GM18951 (cell line): ENCODE measurements around the gene CARD14.

Source experiments
- POLR2A ChIP-seq: IDR thresholded peaks from 4 replicates; pipeline ENCODE4 v1.6.1; 2011; ENCODE audit warnings: mild to moderate bottlenecking; ENCODE audit not compliant: insufficient read length, insufficient read depth; ENCODE audit errors: extremely low read depth
- in situ Hi-C: fragments of 300-500 bp; cut with MboI; formaldehyde crosslinking; loops from one replicate; pipeline ENCODE4 v1.12.0; 2022; ENCODE audit warnings: low sequenced_read_pairs, mixed read lengths, inconsistent platforms; ENCODE audit not compliant: unreplicated experiment

Gene CARD14

DNA sequence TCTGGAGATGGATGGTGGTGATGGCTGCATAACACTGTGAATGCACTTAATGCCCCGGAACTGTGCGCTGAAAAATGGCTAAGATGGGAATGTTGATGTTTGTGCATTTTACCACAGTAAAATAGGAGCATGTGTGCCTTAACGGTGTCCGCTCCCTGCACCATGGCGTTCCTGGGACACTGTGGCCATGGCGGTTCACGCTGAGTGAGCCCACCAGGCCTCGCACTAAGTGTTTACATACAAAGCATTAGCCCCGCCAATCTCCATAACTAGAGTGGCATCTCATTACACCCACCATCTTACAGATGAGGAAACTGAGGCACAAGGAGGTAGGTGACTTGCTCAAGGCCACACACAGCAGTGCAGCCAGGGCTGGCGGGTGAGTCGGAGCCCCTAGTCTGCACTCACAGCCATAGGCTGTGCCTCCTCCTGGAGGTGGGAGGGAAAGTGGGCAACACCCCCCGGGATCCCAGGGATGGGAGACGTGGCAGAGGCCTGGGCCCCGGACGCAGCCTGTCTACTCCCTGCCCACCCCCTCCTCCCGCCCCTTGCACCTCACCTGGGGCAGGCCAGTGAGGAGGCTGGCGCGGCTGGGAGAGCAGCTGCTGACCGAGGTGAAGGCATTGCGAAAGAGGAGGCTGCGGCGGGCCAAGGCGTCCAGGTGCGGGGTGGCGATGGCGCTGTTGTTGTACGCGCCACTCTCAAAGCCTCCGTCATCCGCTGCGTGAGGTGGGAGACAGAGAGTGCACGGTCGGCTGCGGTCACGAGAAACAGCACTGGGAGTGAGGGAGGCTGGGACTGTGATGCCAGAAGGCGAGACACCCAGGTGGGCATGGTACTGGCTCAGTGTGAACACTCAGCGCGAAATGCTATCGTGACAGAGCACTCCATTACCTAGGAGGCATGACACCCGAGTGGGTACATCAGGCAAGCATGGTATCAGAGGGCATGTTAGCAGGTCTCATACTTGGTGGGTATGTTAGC is 46.9 kb downstream of the CARD14 start:
- no peak for TF ChIP-seq POLR2A
- in situ Hi-C loops = no loop called here

DNA sequence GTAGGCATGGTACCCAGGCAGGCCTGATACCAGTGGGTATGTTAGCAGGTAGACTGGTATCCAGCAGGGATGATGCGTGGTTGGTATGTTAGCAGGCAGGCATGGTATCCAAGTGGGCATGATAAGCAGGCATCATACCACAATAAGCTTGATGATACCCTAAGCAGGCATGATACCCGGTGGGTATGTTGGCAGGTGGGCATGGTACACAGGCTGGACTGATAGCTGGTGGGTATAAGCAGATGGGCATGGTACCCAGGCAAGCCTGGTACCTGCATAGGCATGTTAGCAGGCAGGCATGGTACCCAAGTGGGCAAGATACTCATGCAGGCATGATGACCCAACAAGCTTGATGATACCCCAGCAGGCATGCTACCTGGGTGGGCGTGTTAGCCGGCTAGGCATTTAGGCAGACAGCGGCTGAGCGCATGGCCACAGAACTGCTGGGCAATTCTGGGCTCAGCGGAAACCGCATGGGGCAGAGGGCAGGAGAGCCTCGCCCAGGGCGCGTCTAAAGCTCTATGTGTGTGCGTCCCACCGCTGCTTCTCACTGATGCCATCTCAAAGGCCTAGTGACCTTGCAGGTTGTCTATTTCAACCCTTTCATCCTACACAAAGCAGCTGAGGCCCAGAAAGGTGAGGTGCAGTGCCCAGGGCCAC is 48.0 kb downstream of the CARD14 start:
- TF ChIP-seq POLR2A = no peak
- in situ Hi-C loops = no loop called here

DNA sequence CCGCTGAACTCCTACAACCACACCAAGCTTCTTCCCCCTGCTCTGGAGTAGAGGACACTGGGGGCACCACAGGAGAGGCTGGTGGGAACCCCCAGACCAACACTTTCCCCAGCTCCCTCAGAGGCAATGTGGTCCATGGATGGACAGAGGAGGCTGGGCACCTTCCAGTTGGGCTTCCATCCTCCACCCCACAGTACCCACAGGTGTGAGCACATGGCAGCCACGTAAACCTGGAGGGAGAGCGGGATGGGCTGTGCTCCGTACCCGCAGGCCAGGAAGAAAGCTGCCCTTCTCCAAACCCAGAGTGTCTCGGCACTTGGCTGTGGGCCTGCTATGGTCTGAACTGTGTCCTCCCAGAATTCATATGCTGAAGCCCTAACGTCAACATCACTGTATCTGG is 48.6 kb downstream of the CARD14 start:
- in situ Hi-C loops = no loop called here
- no peak for TF ChIP-seq POLR2A

DNA sequence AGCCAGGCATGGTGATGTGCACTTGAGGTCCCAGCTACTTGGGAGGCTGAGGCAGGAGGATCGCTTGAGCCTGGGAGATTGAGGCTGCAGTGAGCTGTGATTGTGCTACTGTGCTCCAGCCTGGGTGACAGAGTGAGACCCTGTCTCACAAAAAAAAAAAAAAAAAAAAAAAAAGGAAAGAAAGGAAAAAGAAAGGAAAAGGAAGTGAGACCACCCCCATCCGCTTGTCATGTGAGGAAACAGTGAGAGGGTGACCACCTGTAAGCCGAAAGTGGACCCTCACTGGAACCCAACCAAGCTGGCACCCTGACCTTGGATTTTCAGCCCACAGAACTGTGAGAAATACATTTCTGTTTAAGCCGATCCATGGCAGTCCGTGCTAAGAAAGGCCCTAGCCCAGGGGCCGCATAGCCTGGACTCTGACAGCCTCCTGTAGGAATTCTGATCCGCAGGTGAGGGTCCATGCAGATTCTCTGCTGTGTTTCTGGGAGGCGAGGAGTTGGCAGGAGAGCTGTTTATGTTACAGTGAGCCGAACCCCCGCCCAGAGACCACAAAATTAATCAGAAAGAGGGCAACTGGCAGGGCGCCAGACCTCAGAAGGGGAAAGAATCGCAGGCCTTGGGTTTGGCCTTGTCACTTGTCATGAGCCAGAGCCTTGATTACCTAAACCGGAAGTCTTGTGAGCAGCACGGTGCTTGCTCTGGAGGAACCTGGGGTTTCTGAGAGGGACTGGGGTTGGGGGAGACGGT is 49.4 kb downstream of the CARD14 start:
- no peak for TF ChIP-seq POLR2A
- in situ Hi-C loops = no loop called here

GRCh38 chr17:80219763-80220053 is 49.9 kb downstream of the CARD14 start:
- no peak for TF ChIP-seq POLR2A
- in situ Hi-C loops = no loop called here

GRCh38 chr17:80220054-80220735 is 50.4 kb downstream of the CARD14 start, which contains the start of the genes SGSH and SLC26A11:
SGSH (minus strand) TSS chr17:80220333; CDS start chr17:80220313, 20 bp downstream.
SLC26A11 (plus strand) TSS chr17:80220427; CDS start chr17:80221561, 1,134 bp downstream.
- in situ Hi-C loops = no loop called here
- TF ChIP-seq POLR2A = peak; percentile 51

- in situ Hi-C loops = no loop called here
These were observed 50.9 kb downstream of the CARD14 start for GRCh38 chr17:80220736-80221215.

DNA sequence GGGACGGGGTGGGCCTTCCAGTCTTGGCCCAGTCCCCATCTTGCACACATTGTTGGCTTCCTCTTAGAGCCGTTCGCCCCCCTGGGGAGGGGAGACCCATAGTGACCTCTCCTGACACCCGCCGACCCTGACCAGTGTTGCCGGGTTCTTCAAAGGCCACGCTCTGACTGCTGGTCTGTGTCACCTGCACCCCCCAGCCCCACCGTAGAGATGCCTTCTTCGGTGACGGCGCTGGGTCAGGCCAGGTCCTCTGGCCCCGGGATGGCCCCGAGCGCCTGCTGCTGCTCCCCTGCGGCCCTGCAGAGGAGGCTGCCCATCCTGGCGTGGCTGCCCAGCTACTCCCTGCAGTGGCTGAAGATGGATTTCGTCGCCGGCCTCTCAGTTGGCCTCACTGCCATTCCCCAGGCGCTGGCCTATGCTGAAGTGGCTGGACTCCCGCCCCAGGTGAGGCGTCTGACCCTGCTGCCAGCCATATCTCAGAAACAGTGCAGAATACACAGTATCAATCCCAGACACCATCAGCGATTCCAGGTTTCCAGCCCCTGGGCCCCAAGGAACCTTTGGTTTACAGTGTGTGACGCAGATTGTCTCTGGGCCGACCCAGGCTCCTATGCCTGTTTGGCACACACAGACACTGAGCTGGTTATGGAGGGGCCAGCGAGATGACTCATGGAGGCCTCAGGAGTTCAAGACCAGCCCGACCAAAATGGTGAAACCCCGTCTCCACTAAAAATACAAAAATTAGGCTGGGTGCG is 51.7 kb downstream of the CARD14 start:
- no peak for TF ChIP-seq POLR2A
- in situ Hi-C loops = no loop called here

More at GRCh38 chr17:80220736-80221215, 50.9 kb downstream of the CARD14 start:
- TF ChIP-seq POLR2A = no peak

- TF ChIP-seq POLR2A = no peak
- in situ Hi-C loops = no loop called here
These were observed 52.7 kb downstream of the CARD14 start for GRCh38 chr17:80222376-80223141.

- no peak for TF ChIP-seq POLR2A
- in situ Hi-C loops = no loop called here
These were observed 53.4 kb downstream of the CARD14 start for GRCh38 chr17:80223142-80223815.
